WTC11 (cell line): Measurements from ENCODE around the gene PXYLP1.

Source experiments
- NR2C2 ChIP-seq: sonication (generic); formaldehyde crosslinking; IDR thresholded peaks from 2 replicates; pipeline ENCODE4 v1.8.0; 2022; ENCODE audit warnings: mild to moderate bottlenecking, missing genetic modification reagents
- SP1 ChIP-seq: sonication (generic); formaldehyde crosslinking; conservative IDR thresholded peaks from 2 replicates; pipeline ENCODE4 v1.8.1; 2022; ENCODE audit warnings: missing genetic modification reagents
- TF ChIP-seq, protein P1 (sequence below): sonication (generic); formaldehyde crosslinking; IDR thresholded peaks from 2 replicates; pipeline ENCODE4 v1.8.1; 2023; ENCODE audit warnings: mild to moderate bottlenecking, moderate library complexity, missing genetic modification reagents
- TF ChIP-seq, protein P2 (sequence below): fragments of 200-600 bp; IDR thresholded peaks from 2 replicates; pipeline ENCODE4 v1.8.0; 2022; ENCODE audit warnings: antibody characterized with exemption

DNA sequence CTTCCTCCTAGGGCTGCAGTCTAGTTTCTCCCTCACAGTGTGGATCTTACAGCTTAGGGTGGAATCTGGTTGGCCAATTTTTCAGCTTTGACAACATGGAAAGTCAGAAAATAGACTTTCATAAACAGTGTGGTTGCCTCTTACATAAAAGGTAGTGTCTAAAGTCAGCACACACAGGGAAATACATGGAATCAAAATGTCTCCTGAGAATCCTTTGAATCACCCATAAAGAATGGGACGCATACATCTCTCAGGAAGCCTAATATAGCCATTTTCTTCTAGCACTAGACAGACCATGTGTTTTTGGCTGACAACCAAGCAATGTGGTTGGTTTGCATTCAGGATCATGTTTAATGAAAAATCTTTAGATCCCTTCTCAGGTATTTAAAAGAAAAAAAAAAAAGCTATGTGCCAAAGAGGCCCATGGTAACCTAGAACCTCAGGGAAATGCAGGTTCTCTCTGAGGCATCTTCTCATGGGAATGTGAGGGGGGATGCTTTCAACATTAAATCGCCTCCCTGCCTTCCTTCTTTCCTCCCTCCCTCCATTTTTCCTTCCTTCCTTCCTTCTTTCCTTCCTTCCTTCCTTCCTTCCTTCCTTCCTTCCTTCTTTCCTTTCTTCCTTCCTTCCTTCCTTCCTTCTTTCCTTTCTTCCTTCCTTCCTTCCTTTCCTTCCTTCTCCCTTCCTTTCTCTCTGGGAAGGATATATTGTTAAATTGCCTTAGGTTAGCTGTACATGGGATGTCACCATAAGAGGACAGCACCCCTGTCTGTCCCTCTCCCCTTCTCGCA lies 102.4 kb downstream of the PXYLP1 start:
- TF ChIP-seq, protein P1, sequence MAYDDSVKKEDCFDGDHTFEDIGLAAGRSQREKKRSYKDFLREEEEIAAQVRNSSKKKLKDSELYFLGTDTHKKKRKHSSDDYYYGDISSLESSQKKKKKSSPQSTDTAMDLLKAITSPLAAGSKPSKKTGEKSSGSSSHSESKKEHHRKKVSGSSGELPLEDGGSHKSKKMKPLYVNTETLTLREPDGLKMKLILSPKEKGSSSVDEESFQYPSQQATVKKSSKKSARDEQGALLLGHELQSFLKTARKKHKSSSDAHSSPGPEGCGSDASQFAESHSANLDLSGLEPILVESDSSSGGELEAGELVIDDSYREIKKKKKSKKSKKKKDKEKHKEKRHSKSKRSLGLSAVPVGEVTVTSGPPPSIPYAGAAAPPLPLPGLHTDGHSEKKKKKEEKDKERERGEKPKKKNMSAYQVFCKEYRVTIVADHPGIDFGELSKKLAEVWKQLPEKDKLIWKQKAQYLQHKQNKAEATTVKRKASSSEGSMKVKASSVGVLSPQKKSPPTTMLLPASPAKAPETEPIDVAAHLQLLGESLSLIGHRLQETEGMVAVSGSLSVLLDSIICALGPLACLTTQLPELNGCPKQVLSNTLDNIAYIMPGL: no peak
- TF ChIP-seq NR2C2 (no peak), SP1 (CRISPR knock-in tag) (no peak)
- TF ChIP-seq, protein P2, sequence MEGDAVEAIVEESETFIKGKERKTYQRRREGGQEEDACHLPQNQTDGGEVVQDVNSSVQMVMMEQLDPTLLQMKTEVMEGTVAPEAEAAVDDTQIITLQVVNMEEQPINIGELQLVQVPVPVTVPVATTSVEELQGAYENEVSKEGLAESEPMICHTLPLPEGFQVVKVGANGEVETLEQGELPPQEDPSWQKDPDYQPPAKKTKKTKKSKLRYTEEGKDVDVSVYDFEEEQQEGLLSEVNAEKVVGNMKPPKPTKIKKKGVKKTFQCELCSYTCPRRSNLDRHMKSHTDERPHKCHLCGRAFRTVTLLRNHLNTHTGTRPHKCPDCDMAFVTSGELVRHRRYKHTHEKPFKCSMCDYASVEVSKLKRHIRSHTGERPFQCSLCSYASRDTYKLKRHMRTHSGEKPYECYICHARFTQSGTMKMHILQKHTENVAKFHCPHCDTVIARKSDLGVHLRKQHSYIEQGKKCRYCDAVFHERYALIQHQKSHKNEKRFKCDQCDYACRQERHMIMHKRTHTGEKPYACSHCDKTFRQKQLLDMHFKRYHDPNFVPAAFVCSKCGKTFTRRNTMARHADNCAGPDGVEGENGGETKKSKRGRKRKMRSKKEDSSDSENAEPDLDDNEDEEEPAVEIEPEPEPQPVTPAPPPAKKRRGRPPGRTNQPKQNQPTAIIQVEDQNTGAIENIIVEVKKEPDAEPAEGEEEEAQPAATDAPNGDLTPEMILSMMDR: no peak
